ENCODE results near the gene CLCNKA.
"Not testable (repeated sequence)": the region's sequence is repeated elsewhere in the genome, so short reads cannot be mapped to it uniquely, and the experiment has no call there.

The CLCNKA gene

DNA sequence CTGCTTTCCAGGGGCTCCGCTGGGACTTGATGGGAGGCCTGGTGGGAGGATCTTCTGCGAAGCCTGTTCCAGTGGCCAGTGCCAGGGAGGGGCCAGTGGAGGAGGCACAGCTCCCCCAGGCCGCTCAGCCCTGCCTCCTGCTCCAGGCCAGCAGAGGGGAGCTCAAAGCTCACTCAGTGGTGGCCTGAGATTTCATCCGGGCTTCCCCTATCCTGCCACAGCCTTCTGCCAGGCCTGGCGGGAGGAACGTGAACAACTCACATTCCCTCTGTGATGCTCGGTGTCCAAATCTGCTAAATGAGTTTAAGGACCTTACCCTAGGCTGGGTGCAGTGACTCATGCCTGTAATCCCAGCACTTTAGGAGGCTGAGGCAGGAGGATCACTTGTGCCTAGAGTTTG lies 25.0 kb downstream of the CLCNKA start:
- DNase-seq: no peak

DNA sequence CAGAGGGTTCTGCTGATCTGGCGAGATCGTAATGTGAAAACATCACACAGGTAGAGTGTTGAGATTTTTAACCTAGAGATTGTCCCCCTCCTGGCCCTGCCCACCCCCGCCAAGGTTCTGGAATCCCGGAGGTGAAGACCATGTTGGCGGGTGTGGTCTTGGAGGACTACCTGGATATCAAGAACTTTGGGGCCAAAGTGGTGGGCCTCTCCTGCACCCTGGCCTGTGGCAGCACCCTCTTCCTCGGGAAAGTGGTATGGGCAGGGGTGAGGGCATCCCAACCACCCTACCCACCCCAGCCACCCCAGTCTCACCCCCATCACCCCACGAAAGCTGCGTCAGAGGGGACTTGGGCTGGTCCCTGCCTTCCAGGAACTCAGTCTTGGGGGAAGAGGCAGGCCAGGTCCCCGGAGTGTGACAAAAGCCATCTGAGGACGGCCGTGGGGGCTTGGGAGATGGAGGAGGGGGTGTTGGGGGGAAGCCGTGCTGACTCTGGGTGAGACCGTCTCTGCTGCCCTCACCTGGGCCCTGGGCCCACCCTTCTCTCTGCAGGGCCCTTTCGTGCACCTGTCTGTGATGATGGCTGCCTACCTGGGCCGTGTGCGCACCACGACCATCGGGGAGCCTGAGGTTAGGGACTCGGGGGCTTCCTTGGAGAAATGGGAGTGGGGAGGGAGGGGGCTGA lies 26.1 kb downstream of the CLCNKA start:
- no peak for DNase-seq

DNA sequence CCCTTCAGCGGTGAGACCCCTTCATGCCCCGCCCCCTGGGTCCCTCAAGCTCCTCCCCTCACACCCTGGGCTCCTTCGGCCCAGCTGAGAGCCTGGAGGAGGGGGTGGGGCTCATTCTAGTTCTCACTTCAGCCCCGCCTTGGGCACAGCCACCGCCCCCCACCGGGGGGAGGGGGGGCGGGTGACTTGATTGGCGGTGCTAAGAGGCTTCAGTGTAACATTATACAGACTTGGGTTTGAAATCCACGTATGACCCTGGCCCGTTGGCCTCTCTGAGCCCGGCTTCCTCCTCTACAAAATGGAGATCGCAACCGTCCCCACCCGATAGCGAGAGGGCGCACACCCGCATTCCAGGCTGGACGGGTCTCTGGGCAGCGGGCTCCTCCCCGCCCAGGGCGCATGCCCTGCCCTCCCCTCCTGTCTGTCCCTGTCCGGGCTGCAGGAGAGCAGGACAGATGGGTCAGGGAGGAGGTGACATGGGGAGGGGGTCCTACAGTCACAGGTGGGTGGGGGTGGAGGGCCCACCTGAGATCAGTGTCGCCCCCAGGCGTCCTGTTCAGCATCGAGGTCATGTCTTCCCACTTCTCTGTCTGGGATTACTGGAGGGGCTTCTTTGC lies 26.8 kb downstream of the CLCNKA start:
- DNase-seq: no peak

DNA sequence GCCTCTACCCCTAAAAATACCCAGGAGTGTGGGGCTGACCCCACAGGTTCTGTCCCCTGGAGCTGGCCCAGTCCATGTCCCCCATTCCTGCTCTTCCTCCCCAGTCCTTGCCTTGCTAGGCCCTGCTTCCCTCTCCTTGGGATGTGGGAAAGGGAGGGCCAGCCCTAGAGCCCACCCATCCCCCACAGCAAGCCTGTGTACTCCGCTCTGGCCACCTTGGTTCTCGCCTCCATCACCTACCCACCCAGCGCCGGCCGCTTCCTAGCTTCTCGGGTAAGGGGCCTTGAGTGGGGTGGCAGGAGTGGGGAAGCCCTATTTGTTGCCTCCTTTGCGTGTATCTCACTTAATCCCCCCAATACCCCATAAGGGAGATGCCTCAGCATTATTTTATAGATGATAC lies 28.5 kb downstream of the CLCNKA start:
- no peak for DNase-seq

DNA sequence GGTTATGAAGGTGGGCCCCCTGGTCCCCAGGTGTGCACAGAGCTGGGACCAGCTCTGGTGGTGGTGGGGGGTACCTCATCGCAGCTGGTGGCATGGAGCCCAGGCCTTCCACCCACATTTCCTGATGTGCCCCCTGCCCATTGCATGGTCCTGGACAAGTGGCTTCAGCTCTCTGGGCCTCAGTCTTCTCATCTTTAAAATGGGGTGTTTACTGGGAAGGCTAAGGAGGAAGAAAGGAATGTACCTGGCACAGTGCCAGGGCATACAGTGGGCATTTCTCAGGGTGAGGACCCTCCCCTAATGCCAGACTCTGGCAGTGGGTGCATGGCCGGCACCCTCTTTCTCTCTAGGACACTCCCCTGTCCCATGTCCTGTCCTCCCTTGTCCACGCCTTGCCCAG lies 29.2 kb downstream of the CLCNKA start:
- DNase-seq: no peak

DNA sequence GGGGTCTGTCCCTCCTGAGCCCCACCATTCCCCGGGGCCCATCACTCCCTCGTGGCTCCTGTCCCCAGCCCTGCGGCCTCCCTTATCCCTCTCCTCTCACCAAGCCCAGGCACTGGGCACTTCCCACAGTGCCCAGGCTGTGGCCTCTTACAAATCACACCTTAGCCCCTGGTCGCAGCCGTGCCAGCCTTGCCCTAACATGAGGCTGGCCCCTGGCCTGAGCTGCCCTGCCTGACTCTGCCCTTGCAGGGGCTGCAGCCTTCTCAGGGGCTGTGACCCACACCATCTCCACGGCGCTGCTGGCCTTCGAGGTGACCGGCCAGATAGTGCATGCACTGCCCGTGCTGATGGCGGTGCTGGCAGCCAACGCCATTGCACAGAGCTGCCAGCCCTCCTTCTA lies 30.1 kb downstream of the CLCNKA start:
- DNase-seq: not testable (repeated sequence)

DNA sequence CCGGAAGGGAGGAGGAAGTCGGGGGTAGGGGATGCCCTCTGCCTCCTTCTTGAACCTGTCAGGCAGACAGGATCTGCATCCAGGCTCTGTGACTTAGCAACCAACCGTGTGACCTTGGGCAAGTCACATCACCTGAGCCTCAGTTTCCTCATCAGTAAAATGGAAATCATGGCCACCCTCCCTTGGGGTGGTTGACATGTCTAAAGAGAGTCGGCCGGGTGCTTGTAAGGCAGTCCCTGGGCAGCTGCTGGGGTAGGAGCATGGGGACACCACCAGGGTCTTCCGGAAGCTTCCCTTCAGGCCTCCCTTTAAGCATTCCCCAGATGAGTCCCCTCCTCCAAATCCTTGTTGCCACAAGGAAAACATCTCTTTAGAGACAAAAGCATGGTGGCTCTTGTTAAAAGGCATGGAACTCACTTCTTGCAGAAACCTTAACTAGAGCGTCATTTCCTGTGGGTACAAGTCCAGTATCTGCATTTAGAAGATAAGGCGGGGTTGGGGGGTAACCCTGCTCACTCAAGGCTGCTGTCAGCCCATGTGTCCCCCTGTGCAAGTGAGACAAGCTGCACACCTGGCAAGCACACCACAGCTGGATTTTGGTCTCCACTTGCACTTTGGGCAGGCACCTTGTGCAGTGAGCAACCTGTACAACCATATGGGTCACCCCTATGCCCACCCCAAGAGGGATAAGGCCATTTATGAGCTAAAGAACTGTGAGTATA lies 32.1 kb downstream of the CLCNKA start:
- no peak for DNase-seq

DNA sequence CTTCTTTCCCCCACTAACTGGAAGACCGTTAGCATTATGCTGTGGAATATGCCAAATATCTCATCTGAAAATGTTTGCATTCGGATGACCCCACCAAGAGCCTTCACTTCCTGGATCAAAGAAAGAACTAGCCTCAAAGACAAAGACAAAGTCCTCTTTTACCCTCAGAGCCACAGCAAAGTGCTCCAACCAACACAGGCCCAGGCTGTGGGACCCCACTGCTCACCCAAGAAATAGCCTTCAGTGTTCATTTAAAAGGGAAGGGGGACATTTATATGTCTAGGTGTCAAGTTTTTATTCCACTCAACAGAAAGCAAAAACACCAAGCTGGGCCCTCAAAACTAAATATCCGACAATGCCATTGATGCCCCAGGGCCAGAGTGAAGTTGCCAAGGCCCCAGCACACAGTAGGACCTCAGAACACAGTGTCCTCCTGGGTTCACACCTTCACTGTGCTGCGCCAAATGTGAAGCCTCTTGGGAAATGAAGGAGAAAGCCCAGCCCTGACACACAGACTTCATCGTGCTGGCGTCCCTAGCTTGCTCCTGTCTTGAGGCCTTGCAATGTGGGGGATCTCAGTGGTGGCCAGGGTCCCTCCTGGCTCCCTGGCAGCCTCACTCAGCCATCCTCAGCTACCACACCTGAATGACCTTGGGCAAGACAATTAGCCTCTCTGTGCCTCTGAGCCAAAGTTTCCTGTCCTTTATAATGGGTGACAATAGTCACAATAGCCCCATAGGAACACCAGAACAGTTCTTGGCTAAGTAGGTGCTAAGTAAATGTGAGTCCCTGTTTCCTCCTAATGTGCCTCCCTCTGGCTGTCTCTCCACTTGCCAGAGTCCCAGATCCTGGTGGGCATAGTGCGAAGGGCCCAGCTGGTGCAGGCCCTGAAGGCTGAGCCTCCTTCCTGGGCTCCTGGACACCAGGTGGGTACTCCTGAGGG lies 33.0 kb downstream of the CLCNKA start:
- DNase-seq: no peak

DNA sequence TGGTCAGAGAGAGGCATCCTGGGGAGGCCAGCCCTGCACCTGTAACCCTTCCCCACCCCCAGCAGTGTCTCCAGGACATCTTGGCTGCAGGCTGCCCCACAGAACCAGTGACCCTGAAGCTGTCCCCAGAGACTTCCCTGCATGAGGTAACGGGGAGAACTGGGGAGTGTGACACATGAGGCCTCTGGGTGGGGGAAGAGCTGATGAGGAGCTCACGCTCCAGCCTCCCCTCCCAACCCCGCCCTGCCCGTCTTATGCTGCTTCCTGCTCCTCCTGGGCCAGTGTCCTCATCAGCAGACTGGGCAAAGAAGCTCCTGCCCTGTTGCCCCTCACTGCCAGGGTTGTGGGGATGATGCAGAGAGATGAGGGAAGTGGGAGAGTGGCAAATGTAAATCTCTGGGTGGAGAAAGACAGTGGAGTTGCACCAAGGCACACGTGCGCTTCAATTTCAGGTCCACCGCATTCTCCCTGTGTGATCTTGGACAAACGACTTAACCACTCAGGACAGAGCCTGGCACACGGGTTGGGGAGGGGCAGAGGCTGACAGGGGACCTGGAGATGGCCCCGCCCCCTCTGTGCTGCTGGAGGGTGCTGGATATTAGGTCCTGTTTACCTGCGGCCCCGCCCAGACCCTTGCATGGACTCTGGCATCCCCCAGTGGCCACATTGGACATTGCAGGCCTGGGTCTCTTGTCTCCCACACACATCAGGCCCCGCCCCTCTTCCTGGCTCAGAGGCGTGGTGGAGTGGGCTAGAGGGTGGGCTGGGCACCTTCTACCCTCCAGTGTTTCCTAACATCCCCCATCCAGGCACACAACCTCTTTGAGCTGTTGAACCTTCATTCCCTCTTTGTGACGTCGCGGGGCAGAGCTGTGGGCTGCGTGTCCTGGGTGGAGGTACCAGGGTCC lies 34.0 kb downstream of the CLCNKA start:
- DNase-seq: peak; percentile 81

DNA sequence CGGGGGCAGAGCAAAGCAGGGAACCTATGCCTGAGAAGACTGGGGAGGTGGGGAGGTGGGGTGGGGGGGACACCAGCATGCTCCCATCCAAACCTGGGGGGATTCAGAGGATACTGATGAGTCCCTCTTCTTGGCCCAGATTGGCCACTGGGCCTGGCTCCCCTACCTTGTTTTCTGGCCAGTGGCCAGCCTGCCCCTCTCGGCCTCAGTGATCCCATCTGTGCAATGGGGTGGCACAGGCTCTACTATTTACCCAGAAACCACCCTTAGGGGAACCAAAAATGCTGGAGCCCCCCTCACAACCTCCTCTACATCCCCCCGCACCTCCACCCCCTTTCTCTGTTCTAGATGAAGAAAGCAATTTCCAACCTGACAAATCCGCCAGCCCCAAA lies 34.7 kb downstream of the CLCNKA start:
- not testable (repeated sequence) for DNase-seq

DNA sequence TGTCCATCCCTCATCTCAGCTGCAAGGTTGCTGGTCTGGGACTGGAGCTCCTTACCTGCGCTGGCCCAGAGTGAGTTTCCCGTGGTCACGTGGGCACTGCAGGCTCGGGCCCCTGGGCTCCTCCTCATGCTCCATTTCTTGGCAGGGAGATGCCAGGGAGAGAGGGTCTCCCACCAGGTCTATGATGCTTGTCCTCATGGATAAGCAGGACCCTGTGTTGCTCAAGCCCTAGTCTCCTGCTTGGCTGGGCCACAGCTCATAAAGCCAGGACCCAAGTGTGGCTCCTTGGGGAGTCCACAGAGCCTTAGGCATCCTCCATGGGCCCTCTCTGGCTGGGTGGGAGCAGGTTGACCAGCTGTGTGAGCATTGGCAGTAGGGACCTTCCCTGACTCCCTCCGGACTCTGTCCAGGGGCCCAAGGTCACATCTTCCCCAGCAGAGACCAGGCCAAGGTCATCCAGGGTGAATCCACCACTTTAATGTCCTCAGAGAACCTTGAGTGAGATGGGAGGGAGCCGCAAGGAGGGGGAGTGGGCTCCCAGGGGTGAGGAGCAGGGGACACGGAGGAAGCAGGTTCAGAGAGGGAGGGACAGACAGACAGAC lies 35.6 kb downstream of the CLCNKA start:
- DNase-seq: not testable (repeated sequence)

DNA sequence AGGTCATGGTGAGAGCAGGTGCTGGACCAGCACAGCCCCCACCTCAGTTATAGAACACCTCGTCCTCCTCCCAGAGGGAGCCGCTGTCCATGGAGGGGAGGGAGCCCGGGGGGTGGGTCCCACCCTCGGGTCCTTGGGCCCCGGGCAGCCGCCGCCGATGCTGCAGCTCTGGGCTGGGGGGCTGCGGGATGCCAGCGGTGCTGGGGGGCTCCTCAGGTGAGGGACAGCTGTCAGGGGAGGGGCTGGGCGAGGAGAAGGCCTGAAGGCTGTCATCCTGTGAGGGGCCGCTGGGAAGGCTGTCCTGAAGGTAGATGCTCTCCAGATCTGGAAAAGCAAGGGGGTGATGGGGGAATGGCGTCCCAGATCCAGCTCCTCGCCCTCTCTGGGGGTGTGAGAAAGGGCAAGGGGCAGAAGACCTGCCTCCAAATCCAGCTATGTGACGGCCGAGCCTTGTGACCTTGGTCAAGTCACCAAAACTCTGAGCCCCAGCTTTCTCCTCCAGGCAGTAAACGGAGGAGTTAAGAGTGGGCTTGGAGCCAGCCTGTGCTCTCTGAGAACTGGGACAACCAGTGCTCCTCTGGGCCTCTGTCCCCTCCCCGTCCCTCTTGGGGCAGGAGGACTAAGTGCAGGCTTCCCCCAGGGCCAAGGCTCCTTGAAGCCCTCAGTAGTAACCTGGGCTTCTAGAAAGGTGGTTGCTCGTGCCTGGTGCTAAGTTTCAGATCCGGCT lies 36.7 kb downstream of the CLCNKA start:
- DNase-seq: not testable (repeated sequence)

DNA sequence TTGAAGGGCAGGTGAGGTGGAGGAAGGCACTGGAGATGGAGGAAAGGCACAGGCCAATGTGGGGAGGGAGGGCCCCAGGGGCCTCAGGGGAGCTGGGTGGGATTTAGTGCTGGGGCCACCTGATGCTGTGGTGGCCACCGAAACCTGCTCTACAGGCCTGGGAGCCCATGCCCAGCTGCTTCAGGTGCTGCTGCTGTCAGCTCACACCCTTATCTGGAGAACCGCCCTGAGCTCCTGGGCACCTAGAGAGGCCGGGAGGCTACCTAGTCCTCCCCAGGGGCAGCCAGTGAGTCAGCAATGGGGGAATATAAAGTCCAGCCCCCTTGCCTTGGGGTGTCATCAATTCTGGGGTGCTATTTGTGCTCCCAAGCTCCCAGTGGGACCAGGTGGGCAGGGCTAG lies 39.4 kb downstream of the CLCNKA start:
- peak; percentile 46 for DNase-seq

DNA sequence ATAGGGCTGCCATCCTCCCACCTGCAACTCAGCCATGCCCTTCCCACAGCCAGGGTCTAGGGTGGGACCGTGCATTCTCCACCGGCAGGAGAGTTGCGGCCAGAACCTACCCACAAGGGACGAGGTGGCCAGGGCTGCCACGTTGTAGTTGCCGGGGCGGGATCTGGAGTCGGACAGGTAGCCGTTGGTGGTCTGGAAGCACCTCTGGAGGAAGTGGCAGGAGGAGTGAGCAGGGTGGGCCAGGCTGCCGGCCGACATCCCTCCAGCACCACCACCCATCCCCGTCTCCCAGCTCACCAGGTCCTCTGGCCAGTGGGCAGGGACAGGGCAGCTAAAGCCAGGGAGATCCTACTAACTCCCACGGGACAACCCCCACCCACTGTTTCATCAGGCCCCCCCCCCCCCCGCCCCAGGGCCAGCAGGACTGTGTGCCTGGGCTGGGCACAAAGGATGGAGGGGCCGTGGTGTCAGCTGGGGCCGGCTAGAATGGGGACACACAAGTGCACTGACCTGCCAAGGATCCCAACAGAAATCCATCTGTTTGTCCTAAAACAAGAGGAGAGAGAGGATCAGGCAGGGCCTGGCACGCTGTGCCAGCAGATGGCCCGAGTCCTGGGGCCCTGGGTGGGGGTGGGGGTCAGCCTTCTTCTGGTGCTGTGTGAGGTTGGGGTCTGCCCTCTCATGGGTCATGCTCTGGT lies 40.3 kb downstream of the CLCNKA start:
- not testable (repeated sequence) for DNase-seq

DNA sequence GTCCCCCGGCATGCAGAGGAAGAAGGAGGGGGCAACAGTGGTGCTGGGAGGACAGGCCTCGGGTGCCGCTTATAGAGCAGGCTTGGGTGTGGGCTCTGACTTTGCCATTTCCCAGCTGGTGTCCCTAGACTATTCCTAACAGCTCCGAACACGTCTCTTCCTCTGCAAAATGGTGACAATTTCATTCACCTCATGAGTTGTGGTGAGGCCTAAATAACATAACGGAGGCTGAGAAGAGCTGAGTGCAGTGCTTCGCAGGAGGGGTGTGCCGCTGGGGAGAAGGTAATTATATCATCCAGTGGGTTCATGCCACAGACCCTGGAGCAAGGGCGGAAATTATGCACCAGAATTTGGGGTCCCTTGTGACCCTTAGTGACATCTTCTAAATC lies 40.8 kb downstream of the CLCNKA start:
- DNase-seq: not testable (repeated sequence)

DNA sequence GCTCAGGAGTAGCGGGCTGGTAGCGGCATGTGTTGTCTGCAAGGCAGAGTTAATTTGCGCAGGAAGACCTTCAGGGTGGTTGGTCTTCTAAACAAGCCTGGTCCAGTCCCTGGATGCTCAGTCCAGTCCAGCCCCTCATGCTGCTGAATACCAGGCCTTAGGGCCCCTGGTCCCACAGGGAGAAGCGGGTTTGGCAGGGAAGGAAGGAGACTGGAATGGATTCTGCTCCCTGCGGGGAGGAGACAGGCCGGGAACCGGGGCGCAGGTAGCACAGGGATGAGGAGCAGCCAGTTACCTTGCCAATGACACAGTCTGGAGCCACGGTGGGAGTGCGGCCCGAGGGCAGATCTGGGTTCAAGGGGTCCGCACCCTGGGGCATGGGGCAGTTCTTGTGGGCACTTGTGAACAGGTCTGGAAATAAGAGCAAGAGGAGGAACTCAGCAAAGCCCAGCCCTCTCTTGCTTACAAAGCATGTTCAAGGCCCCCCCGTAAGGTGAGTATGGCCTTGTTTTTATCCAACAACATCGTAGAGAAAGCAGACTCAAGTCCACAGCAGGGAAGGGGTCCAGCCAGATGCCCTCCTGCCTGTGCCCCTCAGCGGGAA lies 41.5 kb downstream of the CLCNKA start:
- no peak for DNase-seq

DNA sequence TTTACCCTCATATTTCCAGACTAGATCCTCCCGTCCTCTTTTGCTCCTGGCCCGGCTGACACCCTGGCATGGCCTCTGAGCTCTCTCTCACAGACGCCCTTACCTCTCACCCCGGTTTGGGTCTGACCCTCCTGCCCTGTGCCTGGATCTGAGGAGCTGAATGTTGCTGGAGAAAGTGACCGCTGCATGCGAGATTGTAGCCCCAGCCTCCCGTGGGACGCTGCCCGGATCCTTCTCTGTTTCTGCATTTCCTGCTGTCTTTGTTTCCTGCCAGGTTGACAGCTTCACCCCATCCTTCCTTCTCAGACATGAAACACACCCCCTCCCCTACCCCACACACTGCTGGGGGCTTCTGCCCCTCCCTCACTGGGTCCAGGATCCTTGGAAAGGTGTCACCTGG lies 42.1 kb downstream of the CLCNKA start:
- no peak for DNase-seq

DNA sequence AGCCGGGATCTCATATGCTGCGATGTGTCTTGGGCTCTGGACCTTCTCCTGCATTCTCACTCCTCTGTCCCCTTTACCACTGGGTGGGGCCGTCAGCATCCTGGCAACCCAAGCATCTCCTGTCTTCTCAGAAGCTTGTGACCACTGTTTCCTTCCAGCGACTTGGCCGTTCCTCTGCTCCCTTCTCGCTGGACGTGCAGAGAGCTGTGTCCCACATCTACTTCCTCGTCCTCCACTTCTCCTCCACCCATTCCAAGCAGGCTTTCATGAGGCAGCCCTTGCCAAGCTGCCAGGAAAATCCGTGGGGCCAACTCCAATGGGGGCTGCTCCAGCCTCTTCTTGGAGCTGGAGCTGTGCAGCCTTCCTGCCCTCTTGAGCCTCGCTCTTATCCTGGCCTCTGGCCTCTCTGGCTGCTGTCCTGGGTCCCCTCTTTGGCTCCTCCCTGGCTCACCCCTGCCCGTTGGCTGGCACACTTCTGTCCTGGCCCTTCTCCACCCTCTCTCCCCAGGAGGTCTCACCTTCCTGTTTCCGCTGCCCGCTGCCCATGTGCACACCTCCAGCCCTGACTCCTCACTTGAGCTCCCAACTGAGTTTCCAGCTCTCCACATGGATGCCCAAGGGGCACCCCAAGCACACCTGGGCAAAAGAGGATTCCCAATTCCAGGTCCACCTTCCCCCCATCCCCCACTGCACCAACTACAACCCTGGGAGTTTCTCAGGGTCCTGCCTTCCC lies 42.9 kb downstream of the CLCNKA start:
- no peak for DNase-seq

DNA sequence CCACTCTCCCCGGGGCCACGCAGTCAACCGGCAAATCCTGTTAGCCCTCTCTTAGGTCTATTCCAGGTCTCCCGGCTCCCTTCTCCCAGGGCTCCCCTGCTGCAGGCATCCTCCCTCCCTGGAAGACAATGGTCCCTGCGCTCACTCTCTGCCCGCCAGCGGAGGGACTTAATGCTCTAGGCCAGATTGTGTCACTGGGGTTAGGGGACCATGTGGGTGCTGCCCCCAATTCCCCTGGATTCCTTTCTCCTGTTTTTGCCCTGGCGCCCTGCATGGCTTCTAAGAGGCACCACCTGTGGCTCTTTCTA lies 43.4 kb downstream of the CLCNKA start:
- no peak for DNase-seq
